Measurements from ENCODE around the gene CLASP1.
A peak's percentile ranks its signal among the peaks of the same experiment; 100 is the strongest.

Gene CLASP1

DNA sequence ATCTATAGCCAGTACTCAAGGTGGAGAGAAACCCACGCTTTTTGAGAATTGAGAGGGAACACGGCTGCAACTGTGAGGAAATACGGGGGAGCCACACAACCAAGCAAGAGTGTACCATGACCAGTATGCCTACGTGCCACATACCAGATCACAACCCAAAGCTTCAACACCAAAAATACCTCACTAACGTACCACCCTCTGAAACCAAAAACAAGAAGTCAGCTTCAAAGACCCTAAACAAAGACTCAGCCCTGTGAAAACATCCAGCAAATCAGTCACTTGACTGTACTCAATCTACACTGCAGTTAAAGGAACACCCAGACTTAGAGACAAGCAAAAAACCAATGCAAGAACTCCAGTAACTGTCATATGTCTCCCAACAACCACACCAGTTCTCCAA, 101.6 kb downstream of the CLASP1 start:
- peaks cover 95% of the 10 kb centered on the region for H3K79me2 ChIP-seq (ENCODE audit: low read length)
- H2AFZ ChIP-seq (ENCODE audit: low read depth, low read length): no peak overlapping the region
- H3K27me3 ChIP-seq (ENCODE audit: low read depth, low read length): no peaks in the 10 kb centered on the region
- H4K20me1 ChIP-seq (ENCODE audit: insufficient read depth, low read length): peaks cover 59% of the 10 kb centered on the region
- H3K4me2 ChIP-seq (ENCODE audit: low read length): peak overlapping the region; percentile 16; the same call in 1 of the 2 replicates
- H3K36me3 ChIP-seq (replicated peaks; ENCODE audit: low read depth, low read length): no peaks in the 10 kb centered on the region
- peaks cover 10% of the 10 kb centered on the region for H3K4me1 ChIP-seq (ENCODE audit: low read length)
- H3K9ac ChIP-seq (ENCODE audit: low read length): no peak overlapping the region
- H3K9me3 ChIP-seq (ENCODE audit: insufficient read depth, low read length): no peaks in the 10 kb centered on the region
- TF ChIP-seq, protein P1, sequence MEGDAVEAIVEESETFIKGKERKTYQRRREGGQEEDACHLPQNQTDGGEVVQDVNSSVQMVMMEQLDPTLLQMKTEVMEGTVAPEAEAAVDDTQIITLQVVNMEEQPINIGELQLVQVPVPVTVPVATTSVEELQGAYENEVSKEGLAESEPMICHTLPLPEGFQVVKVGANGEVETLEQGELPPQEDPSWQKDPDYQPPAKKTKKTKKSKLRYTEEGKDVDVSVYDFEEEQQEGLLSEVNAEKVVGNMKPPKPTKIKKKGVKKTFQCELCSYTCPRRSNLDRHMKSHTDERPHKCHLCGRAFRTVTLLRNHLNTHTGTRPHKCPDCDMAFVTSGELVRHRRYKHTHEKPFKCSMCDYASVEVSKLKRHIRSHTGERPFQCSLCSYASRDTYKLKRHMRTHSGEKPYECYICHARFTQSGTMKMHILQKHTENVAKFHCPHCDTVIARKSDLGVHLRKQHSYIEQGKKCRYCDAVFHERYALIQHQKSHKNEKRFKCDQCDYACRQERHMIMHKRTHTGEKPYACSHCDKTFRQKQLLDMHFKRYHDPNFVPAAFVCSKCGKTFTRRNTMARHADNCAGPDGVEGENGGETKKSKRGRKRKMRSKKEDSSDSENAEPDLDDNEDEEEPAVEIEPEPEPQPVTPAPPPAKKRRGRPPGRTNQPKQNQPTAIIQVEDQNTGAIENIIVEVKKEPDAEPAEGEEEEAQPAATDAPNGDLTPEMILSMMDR (IDR thresholded peaks at IDR 0.05; ENCODE audit: low read depth, low read length): no peak
- TF ChIP-seq EZH2phosphoT487 (IDR thresholded peaks at IDR 0.05; ENCODE audit: low read depth): no peak
- H3K27ac ChIP-seq (ENCODE audit: low read length): no peak overlapping the region
- no peak overlapping the region for H3K4me3 ChIP-seq (ENCODE audit: low read length)

- peaks cover 6% of the 10 kb centered on the region; the same call in 1 of the 2 replicates for H3K4me1 ChIP-seq (ENCODE audit: low read length)
- no peak overlapping the region for H3K9ac ChIP-seq (ENCODE audit: low read length)
- peaks cover 64% of the 10 kb centered on the region for H4K20me1 ChIP-seq (ENCODE audit: insufficient read depth, low read length)
- TF ChIP-seq EZH2phosphoT487 (IDR thresholded peaks at IDR 0.05; ENCODE audit: low read depth): no peak
- TF ChIP-seq, protein P1 (IDR thresholded peaks at IDR 0.05; ENCODE audit: low read depth, low read length): no peak
- H3K27me3 ChIP-seq (ENCODE audit: low read depth, low read length): no peaks in the 10 kb centered on the region
- no peaks in the 10 kb centered on the region for H3K9me3 ChIP-seq (ENCODE audit: insufficient read depth, low read length)
- no peak overlapping the region for H3K4me2 ChIP-seq (ENCODE audit: low read length)
- H3K27ac ChIP-seq (ENCODE audit: low read length): no peak overlapping the region
- H3K4me3 ChIP-seq (ENCODE audit: low read length): no peak overlapping the region
- no peaks in the 10 kb centered on the region for H3K36me3 ChIP-seq (replicated peaks; ENCODE audit: low read depth, low read length)
- H3K79me2 ChIP-seq (ENCODE audit: low read length): peaks cover 94% of the 10 kb centered on the region
- H2AFZ ChIP-seq (ENCODE audit: low read depth, low read length): no peak overlapping the region
Observed at GRCh38 chr2:121545913-121546312, 103.3 kb downstream of the CLASP1 start.

GRCh38 chr2:121545257-121545656, 104.0 kb downstream of the CLASP1 start:
- Histone ChIP-seq H3K9me3 (ENCODE audit: insufficient read depth, low read length) (no peaks in the 10 kb centered on the region), H3K9ac (ENCODE audit: low read length) (no peak overlapping the region), H4K20me1 (ENCODE audit: insufficient read depth, low read length) (peaks cover 65% of the 10 kb centered on the region), H2AFZ (ENCODE audit: low read depth, low read length) (no peak overlapping the region), H3K4me1 (ENCODE audit: low read length) (peaks cover 6% of the 10 kb centered on the region; the same call in 1 of the 2 replicates), H3K79me2 (ENCODE audit: low read length) (peaks cover 91% of the 10 kb centered on the region), H3K27ac (ENCODE audit: low read length) (no peak overlapping the region), H3K4me2 (ENCODE audit: low read length) (no peak overlapping the region), H3K27me3 (ENCODE audit: low read depth, low read length) (no peaks in the 10 kb centered on the region), H3K4me3 (ENCODE audit: low read length) (no peak overlapping the region), H3K36me3 (replicated peaks; ENCODE audit: low read depth, low read length) (no peaks in the 10 kb centered on the region)
- no peak for TF ChIP-seq EZH2phosphoT487 (IDR thresholded peaks at IDR 0.05; ENCODE audit: low read depth)
- TF ChIP-seq, protein P1 (IDR thresholded peaks at IDR 0.05; ENCODE audit: low read depth, low read length): no peak

GRCh38 chr2:121541495-121541894, 107.8 kb downstream of the CLASP1 start:
- Histone ChIP-seq H3K79me2 (ENCODE audit: low read length) (peaks cover 86% of the 10 kb centered on the region), H4K20me1 (ENCODE audit: insufficient read depth, low read length) (peaks cover 69% of the 10 kb centered on the region), H3K4me2 (ENCODE audit: low read length) (no peak overlapping the region), H3K27me3 (ENCODE audit: low read depth, low read length) (no peaks in the 10 kb centered on the region), H2AFZ (ENCODE audit: low read depth, low read length) (no peak overlapping the region), H3K4me3 (ENCODE audit: low read length) (no peak overlapping the region), H3K36me3 (replicated peaks; ENCODE audit: low read depth, low read length) (no peaks in the 10 kb centered on the region), H3K9me3 (ENCODE audit: insufficient read depth, low read length) (no peaks in the 10 kb centered on the region), H3K27ac (ENCODE audit: low read length) (no peak overlapping the region), H3K9ac (ENCODE audit: low read length) (no peak overlapping the region), H3K4me1 (ENCODE audit: low read length) (peaks cover 9% of the 10 kb centered on the region)
- no peak for TF ChIP-seq EZH2phosphoT487 (IDR thresholded peaks at IDR 0.05; ENCODE audit: low read depth)
- TF ChIP-seq, protein P1 (IDR thresholded peaks at IDR 0.05; ENCODE audit: low read depth, low read length): no peak
